GM13977 (cell line): ENCODE results near the gene SLIT1.
A peak's percentile ranks its signal among the peaks of the same experiment; 100 is the strongest.

ENCODE experiments used
- DNase-seq: peaks from one replicate; pipeline ENCODE4 v3.0.0; 2012; ENCODE audit warnings: low spot score
- in situ Hi-C: fragments of 300-500 bp; cut with MboI; formaldehyde crosslinking; loops from one replicate; pipeline ENCODE4 v1.12.0; 2022; ENCODE audit warnings: low sequenced_read_pairs, low pct_unique_long_range_greater_than_20kb, mixed read lengths, inconsistent platforms; ENCODE audit not compliant: unreplicated experiment
- TF ChIP-seq, protein P1 (sequence below): IDR thresholded peaks from 2 replicates; pipeline ENCODE4 v1.5.1; 2012; ENCODE audit warnings: mild to moderate bottlenecking, control low read depth; ENCODE audit not compliant: insufficient read depth; ENCODE audit errors: extremely low read depth, missing control alignments

SLIT1 gene

DNA sequence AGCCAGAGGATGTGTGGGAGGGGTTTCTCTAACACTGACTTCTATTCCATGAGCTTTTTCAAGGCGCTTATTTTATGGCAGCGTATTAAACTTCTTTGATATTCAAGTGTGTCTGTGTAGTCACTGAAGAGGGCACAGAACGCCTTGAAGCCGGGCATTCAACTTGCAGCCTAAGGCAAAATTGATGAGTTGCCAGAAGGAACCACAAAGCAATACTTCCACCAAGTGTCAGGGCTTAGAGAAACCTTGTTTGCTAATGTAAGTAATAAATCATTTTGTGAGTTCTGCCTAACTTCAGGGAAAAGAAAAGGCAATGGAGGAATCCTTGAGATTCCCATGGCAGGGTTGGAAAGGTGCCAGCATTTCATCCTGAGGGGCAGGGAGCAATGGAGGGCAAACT, 189.9 kb downstream of the SLIT1 start:
- in situ Hi-C loops = no loop called here
- DNase-seq = no peak
- TF ChIP-seq, protein P1, sequence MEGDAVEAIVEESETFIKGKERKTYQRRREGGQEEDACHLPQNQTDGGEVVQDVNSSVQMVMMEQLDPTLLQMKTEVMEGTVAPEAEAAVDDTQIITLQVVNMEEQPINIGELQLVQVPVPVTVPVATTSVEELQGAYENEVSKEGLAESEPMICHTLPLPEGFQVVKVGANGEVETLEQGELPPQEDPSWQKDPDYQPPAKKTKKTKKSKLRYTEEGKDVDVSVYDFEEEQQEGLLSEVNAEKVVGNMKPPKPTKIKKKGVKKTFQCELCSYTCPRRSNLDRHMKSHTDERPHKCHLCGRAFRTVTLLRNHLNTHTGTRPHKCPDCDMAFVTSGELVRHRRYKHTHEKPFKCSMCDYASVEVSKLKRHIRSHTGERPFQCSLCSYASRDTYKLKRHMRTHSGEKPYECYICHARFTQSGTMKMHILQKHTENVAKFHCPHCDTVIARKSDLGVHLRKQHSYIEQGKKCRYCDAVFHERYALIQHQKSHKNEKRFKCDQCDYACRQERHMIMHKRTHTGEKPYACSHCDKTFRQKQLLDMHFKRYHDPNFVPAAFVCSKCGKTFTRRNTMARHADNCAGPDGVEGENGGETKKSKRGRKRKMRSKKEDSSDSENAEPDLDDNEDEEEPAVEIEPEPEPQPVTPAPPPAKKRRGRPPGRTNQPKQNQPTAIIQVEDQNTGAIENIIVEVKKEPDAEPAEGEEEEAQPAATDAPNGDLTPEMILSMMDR = no peak

DNA sequence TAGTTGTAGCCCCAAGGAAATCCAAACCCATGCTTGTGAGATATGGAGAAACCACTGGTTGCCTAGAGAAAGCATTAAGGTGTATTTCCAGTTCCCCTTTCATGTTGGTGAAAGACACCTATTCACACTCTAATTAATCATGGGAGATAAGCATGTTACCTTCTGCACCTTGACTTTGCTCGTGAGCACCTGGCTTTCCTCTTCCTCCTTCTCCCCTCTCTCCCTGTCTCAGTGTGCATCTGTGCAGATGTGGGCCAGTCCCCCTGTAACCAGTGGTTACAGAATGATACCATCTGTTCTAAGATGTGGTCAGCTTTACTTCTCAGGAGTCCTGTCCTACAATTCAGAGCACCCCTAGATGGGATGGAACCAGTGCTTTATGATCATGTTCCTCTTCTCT, 193.0 kb downstream of the SLIT1 start:
- in situ Hi-C loops = no loop called here
- TF ChIP-seq, protein P1 = no peak
- peak; percentile 52 for DNase-seq

DNA sequence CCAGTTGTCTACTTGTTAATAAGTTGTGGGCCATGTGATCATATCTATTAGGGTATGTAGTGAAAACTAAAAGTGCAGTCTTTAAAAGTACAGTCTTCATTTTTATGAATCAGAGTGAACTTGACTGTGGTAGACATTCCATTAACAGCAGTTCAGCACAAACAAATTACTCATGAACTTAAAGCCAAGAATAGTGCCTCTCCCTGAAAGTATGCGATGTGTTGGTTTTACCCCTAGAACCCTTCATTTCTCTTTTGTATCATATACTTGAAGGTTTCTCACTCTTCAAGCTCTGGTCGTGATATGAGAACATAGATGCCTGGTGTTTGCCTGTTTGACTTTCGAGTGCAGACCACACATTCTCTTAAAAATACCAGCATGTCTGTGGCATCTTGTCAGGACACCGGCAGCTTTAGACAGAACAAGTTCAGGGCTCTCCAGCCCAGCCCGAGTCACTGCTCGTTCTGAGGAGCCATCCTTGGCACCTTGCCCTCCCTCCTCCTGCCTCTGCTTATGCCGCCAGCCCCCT, 194.4 kb downstream of the SLIT1 start:
- TF ChIP-seq, protein P1 = no peak
- no peak for DNase-seq
- in situ Hi-C loops = no loop called here

DNA sequence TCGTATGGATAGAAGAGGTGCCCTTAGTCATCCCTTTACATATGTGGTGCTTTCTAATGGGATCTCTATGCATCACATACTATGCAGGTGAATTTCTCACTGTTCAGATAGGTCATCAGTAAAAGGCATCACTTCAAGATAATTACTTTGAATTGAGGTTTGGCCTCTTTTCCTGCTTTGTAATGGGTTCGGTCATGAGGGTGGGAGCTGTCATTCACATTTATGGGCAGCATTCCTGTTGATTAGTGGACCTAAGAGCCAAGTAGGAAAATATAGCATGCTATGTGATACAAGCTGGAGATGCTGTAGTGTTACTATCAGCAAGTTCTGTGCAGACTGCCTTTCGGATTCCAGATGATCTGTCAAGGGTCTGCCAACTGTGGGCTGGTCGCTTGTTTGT, 197.3 kb downstream of the SLIT1 start:
- in situ Hi-C loops = no loop called here
- DNase-seq = no peak
- TF ChIP-seq, protein P1 = no peak

DNA sequence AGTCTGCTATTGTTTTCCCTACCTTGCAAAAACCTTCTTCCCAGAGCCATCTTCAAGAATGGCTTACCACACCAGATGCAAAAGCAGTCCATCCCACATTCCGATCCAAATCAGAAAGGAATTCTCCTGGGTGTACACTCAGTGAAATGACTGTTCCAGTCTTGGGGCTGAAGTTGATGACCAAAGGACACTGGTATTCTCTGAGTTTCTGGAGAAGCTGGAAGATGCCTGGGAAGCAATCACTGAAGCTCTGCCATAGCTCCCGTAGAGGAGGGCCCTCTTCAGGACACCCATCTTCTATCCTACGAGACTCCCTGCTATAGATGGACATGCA, 197.9 kb downstream of the SLIT1 start:
- DNase-seq = no peak
- in situ Hi-C loops = no loop called here
- TF ChIP-seq, protein P1 = no peak

DNA sequence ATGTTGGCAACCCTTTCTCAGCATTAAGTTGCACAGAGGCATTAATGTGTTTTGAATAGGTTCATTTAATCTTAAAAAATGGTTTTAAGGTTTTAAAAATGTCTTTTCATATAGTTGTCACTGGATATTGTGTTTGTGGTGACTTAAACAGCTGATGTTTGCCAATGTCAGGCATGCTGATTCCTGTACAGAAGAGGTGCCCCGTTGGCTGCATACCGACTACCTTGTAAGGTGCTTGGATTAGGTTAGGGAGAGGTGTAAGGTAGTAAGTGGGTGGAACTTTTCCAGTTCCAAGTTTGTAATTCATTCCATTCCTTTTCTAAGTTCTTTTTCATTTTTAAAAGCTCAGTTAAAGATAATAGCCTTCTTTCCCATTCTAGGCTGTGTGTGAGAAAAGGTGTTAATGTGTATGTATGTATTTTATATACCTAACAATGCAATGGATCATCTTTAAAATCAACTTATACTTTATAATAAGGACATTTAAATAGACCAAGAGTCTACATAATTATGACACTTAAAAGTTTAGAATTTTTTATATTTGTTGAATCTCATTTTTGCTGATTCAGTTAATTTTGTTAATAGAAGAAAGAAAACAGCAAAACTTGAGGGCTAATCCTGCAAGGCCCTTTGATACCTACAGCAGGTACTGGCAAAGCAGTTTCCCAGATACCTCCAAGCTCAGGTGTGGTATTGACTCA, 198.5 kb downstream of the SLIT1 start:
- in situ Hi-C loops = no loop called here
- DNase-seq = no peak
- TF ChIP-seq, protein P1 = no peak
